ENCODE results near the gene ACADSB.
A peak's percentile ranks its signal among the peaks of the same experiment; 100 is the strongest.

DNA sequence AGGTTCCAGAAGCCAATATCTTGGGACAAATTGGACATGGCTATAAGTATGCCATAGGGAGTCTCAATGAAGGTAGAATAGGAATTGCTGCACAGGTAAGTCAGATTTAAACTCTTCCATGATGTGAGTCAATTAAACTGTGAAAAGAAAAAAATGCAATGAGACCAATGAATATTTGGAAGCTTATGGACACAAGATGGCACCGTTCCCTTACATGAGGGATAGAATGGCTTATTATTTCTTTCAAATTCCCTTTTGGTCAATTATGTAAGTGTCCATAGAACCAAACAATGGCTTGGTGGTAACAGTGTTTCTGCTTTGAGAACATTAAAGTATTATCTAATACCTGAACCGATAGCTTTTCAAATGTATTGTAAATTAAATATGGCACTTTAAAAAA, 35.6 kb downstream of the ACADSB start:
- TF ChIP-seq POLR2A (IDR thresholded peaks at IDR 0.05; ENCODE audit: extremely low read depth, insufficient read length) (no peak), CTCF (IDR thresholded peaks at IDR 0.05; ENCODE audit: low read depth, low read length) (peak; percentile 12)

Measured in NB4 (cell line).